Inferior parietal cortex (tissue), 1 donor: ENCODE results near the gene FOXL2.
"Not testable (repeated sequence)": the region's sequence is repeated elsewhere in the genome, so short reads cannot be mapped to it uniquely, and the experiment has no call there.

Source experiments
- DNase-seq: peaks from one replicate; pipeline ENCODE4 v3.0.0-alpha.2; 2016; ENCODE audit errors: extremely low spot score

The FOXL2 gene

DNA sequence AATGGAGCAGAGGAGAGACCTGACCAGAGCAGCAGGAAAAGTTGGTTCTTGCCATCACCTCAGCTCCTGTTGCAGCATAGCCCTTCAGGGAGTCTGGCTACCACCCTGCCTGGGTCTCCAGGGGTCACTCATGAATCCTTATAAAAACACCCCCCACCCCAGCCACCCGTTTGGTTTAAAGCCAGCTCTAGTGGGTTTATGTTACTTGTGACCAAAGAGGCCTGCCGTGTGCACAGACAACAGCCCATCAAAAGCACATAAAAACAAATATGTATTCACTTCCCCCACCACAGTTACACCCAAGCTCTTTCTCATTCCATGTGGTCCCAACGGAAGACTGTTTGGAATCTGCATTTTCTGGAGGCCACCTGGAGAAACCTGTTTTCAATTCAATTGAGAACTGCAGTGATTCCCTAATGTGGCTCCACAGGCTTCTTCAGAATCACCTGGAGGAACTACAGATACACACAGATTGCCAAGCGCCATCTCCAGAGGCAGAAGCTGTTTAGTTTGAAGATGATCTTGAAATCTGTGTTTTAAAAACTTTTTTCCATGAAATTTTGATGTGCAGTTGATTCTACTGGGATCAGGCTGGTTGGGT is 13.8 kb downstream of the FOXL2 start:
- no peak for DNase-seq

DNA sequence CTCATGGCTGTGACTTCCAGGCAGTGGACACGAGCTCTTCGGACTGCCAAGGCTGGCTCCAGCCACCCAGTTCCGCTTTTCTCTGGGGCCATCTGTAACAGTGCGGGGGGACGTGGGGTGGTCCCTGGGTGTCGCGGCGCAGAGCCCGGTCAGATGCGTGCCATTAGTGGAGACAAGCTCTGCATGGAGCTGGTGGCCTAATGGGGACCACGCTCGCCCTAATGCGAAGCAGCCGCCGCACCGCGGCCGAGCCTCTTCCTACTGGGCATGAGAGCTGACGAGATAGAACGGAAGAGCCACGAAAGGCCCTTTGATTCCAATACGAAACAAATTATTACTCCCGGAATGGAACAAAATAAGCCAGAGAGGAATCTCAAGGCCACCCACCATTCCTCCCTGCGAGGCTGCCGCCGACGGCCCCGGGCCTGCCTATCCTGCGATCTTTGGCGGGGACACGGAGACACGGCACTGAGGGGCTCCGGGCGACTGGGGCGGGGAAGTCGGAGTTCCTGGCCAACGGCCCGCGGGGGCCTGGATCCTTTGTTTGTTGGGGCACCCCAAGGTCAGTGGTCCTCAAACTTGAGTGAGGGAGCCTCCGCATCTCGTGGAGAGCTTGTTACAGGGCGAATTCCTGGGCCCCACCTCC is 18.1 kb downstream of the FOXL2 start:
- DNase-seq = no peak

GRCh38 chr3:138923531-138923994 is 23.4 kb downstream of the FOXL2 start:
- DNase-seq = peak; percentile 92

GRCh38 chr3:138922400-138922799 is 24.5 kb downstream of the FOXL2 start:
- not testable (repeated sequence) for DNase-seq

- DNase-seq = no peak
These were observed 25.3 kb downstream of the FOXL2 start for GRCh38 chr3:138921316-138922292.

DNA sequence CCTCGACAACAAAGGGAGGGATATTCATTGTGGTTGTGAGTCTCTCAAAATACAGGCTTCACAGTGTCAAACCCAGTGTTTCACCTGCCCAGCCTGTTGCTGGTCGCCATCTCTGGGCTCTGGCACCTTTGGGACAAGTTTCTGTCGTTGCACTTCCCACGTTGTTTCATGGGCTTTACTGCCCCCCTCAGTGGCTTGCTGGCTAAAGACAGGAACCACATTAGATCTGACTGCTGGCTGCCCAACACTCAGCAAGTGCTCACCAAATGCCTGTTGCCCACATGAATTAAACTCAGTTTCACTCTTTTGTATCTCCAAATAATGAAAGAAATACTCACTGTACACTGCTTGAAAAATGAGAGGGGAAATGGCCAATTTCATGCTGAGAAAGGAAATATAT is 27.6 kb downstream of the FOXL2 start:
- DNase-seq = no peak

DNA sequence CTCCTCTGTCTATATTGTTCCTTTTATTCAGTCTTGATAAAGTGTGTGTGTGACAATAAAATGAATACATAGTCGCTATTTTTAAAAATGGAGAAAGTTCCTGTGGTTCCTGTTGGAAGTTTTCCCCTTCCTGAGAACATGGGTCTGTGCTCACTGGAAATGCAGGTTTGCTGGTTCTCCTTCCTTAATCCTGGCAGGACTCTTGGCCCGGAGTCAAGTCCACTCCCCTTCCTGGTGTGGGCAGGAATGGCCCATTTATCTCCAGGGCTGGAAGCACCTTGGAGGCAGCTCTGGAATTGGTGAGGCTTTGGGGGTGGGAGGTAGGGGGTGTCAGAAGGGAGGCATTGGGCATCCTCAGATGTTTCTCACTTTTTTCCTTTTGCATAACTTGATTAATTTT is 30.1 kb downstream of the FOXL2 start:
- no peak for DNase-seq

- DNase-seq = peak; percentile 81
These were observed 31.1 kb downstream of the FOXL2 start for GRCh38 chr3:138915503-138916498.

GRCh38 chr3:138914870-138915502 is 32.0 kb downstream of the FOXL2 start:
- no peak for DNase-seq

DNA sequence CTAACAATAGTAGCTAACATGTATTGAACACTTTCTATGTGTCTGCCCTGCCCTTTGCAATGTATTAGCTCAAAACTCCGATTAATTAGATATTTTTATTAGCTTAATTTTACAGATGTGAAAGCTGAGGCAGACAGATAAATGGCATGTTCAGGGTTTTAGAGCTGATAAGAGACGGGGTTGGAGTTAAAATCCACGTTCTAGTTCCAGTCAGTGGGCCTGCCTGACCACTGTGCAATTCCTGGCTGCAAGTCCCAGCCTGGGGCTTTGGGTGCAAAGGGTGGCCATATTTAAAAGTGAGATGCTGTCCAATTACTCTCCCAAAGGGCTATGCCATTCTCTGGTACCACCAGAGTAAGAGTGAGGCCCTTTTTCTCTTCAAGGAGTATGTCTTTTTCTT is 33.2 kb downstream of the FOXL2 start:
- DNase-seq = no peak

DNA sequence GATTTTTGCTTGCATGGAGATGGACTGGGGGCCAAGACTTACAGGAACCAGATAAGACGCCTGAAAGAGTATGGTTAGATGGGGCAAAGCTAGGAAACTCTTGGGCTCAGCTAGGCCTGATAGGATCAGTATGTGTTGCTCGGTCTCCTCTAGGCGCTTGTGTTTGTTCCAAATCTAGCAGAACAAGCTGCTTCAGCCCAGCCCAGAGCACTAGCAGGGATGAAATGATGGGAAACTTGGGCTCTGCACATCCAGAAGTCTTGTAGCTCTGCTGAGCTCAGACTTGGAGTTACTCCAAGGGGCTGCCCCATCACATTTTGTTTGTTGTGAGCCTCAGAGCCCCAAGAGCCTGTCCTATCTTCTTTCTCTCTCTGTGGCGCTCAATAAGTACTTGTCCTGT is 34.7 kb downstream of the FOXL2 start:
- no peak for DNase-seq

- DNase-seq = no peak
These were observed 35.3 kb downstream of the FOXL2 start for GRCh38 chr3:138911621-138912020.

GRCh38 chr3:138909904-138910303 is 37.0 kb downstream of the FOXL2 start:
- DNase-seq = no peak

DNA sequence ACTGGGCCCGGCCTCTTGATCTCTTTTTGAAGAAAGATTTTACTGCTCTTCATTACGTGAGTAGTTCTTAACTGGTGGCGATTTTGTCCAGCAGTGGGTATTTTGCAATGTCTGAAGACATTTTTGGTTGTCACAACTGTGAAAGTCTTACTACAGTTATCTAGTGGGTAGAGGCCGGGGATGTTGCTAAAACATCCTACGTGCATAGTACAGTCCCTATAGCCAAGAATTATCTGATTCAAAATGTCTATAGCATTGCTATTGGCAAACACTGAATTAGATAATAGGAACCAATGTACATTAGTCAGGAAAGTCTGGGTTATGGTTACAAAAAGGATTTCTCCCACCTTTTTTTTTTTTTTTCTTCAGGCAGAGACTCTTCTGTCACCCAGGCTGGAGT is 38.1 kb downstream of the FOXL2 start:
- DNase-seq = no peak

GRCh38 chr3:138907539-138907938 is 39.4 kb downstream of the FOXL2 start:
- DNase-seq = no peak

DNA sequence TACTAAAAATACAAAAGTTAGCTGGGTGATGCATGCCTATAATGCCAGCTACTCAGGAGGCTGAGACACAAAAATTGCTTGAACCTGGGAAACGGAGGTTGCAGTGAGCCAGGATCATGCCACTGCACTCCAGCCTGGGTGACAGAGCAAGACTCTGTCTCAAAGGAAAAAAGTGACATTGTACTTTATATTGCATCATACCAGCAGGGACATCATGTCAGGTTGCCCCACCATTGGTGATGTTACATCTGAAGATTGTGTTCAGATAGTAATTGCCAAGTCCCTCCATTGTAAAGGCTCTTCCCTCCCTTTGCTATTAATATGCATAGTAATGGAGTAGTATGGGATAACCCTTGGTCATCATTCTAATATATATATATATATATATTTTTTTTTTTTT is 44.8 kb downstream of the FOXL2 start:
- DNase-seq = no peak

- no peak for DNase-seq
These were observed 45.4 kb downstream of the FOXL2 start for GRCh38 chr3:138901567-138901966.

DNA sequence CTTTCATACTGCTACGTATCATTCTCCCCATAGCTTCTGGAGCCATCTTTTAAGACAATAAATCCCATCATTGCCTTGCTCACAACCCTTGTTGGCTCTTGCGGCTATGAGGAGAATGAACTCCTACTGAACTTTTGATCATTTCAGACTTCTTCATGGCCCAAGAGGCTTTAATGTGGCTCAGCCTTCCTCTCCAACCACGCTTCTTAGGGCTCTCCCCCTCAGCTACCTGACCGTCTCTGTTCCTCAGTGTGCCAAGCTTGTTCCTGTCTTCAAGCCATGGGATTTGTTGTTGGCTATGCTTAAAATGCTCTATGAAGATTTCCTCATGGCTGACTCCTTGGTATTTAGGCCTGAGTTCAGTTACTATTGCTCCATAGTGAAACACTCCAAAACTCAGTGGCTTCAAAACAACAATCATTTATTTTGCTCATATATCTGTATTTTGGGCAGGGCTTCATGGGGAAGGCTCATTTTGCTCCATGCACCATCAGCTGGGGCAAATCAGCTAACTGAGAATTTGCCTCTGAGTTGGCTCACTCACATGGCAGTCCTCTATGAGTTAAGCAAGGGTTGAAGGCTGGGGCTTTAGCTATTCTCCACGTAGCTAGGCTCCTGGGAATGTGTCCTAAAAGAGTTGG is 47.5 kb downstream of the FOXL2 start:
- no peak for DNase-seq

- no peak for DNase-seq
These were observed 48.2 kb downstream of the FOXL2 start for GRCh38 chr3:138898708-138899107.

DNA sequence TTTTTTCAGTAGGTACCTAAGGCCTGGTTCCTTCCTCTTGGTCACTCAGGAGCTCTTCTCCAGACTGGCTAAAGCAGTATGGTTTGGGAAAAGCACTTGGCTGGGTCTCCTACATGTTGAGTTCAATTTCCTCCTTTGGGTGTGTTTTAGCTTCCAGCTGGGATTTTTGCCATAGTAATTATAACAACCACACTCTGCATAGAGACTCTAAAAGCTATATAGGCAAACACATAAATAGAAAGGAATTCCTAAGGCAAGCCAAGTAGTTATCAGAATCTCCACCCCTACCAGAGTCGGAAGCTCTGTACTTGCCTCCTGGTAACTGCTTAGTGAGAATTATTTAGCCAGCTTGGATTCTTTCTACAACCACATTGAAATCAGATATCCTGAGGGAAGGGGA is 48.6 kb downstream of the FOXL2 start:
- DNase-seq = no peak
